Activated CD4-positive, CD25-positive, alpha-beta regulatory T cell (primary cell): ENCODE results near the gene ACTN3.
"Not testable (repeated sequence)": the region's sequence is repeated elsewhere in the genome, so short reads cannot be mapped to it uniquely, and the experiment has no call there.

Source experiments
- DNase-seq, 4 experiments: peaks; one replicate each; lab custom pipeline; 2025; lab: John Stamatoyannopoulos, UW

ACTN3 gene

GRCh38 chr11:66598993-66599392, 52.3 kb downstream of the ACTN3 start:
- no peak for DNase-seq

- no peak for DNase-seq
Observed at GRCh38 chr11:66600219-66600618, 53.5 kb downstream of the ACTN3 start.

- DNase-seq, result no peak
Observed at GRCh38 chr11:66600631-66601233, 54.0 kb downstream of the ACTN3 start.

DNA sequence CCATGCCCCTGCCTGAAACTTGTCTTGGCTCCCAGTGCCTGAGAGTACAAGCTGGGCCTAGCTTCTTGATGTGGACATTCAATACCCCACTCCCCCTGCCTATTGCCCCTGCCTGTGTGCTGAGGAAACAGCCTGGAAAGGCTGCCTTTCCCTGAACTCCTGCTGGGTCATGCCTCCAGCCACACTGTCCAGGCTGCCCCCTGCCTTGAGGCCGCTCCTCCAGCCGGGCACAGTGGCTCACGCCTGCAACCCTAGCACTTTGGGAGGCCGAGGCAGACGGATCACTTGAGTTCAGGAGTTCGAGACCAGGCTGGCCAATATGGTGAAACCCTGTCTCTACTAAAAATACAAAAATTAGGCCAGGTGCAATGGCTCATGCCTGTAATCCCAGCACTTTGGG, 56.4 kb downstream of the ACTN3 start:
- DNase-seq, result no peak

GRCh38 chr11:66604155-66604554, 57.5 kb downstream of the ACTN3 start:
- no peak for DNase-seq

DNA sequence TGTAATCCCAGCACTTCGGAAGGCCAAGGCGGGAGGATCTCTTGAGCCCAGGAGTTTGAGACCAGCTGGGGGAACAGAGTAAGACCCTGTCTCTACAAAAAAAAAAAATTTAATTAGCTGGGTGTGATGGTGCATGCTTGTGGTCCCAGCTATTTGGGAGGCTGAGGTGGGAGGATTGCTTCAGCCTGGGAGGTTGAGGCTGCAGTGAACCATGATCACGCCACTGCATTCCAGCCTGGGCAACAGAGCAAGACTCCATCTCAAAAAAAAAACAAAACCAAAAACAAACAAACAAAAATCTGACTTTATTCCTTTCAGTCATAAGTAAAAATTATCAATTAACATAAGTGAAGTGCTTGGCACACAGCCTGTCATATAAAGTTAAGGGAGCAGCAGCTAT, 59.9 kb downstream of the ACTN3 start:
- DNase-seq, result not testable (repeated sequence)

GRCh38 chr11:66607126-66607834, 60.6 kb downstream of the ACTN3 start:
- DNase-seq, result no peak

GRCh38 chr11:66609721-66610617, 63.3 kb downstream of the ACTN3 start:
- DNase-seq, result no peak

- DNase-seq, result no peak
Observed at GRCh38 chr11:66612458-66612857, 65.8 kb downstream of the ACTN3 start.
